ENCODE results near the gene RNF222. TPM values are rescaled to one million over a fixed set of nuclear protein-coding genes. Genes with fewer than 3 reads are reported as not detected.

RNF222 gene, protein sequence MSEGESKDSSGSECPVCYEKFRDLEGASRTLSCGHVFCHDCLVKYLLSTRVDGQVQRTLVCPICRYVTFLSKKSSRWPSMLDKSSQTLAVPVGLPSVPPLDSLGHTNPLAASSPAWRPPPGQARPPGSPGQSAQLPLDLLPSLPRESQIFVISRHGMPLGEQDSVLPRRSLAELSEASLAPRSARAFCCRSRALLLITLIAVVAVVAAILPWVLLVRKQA
- 0.81 TPM for total RNA-seq
- polyA plus RNA-seq: under 1 TPM in 2 of 4 donors, not detected in 2; 0.19 to 0.27 TPM

DNA sequence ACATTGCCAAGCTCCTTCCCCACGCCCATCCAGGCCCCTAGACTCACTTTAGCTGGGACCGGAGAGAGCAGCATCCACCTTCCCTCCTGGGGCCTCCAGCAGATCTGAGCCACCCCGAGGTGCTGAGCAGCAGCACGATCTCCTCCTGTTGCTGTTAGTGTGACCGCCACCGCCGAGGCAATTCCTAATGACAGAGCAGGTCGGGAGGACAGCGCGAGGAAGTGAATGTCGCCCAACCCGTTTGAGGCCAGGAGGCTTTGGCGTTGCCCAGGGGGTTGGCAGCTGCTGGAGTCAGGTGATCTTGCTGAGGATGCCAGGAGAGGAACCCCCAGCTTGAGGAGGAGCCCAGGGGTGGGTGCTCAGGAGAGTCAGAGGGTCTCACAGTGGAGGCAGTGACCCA is at the start of gene RNF222:
TSS of gene RNF222 (minus strand) at position 192 of the 400 bp plus-strand sequence. CDS start 4,366 bp downstream, outside the sequence.
- H3K4me1 ChIP-seq (ENCODE audit: control insufficient read depth, insufficient read depth, low read length, poor library complexity, severe bottlenecking): peaks cover 13% of the 10 kb centered on the region
- no peaks in the 10 kb centered on the region for H3K36me3 Mint-ChIP-seq
- H3K4me3 ChIP-seq (ENCODE audit: low read depth, low read length): no peak within 1 kb of the TSS
- DNase-seq: no peak
- H3K9me3 Mint-ChIP-seq: peaks cover 0 to 1% (median 0%) of the 10 kb centered on the region in 7 donors
- H3K9me3 ChIP-seq (ENCODE audit: control insufficient read depth in 2 of 2, low read length in 2 of 2): no peaks in the 10 kb centered on the region
- no peaks in the 10 kb centered on the region for H3K36me3 ChIP-seq (ENCODE audit: control insufficient read depth, insufficient read depth, low read length)
- H3K27me3 Mint-ChIP-seq: peaks cover 28% of the 10 kb centered on the region
- H3K27me3 ChIP-seq (ENCODE audit: control insufficient read depth, insufficient read depth, low read length): peaks cover 10% of the 10 kb centered on the region
- H3K27ac Mint-ChIP-seq: peak within 1 kb of the TSS in 1 of 3 donors; percentile 78
- H3K4me3 Mint-ChIP-seq: no peak within 1 kb of the TSS
- peaks cover 0 to 15% (median 12%) of the 10 kb centered on the region in 4 donors for H3K4me1 Mint-ChIP-seq
- no peak within 1 kb of the TSS for H3K27ac ChIP-seq (ENCODE audit: insufficient read depth, low read length, poor library complexity, severe bottlenecking)
- ATAC-seq (ENCODE audit: low read depth in 2 of 2): no peak

DNA sequence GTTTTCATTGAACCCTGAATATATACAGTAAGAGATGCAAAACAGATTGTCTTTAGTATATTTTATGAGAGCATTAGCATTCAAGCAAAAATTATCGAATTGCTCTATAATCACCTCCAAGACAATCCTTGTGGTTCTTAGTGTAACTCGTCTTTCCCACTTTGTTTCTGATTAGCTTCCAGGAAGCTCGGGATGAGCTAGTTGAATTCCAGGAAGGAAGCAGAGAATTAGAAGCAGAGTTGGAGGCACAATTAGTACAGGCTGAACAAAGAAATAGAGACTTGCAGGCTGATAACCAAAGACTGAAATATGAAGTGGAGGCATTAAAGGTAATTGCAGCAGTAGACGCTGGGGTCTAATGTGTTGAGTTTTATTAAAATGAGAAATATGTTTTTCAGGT is 47.9 kb upstream of the RNF222 start:
- Histone ChIP-seq H3K27ac (ENCODE audit: insufficient read depth, low read length, poor library complexity, severe bottlenecking) (no peak overlapping the region), H3K27me3 (ENCODE audit: control insufficient read depth, insufficient read depth, low read length) (no peaks in the 10 kb centered on the region), H3K4me1 (ENCODE audit: control insufficient read depth, insufficient read depth, low read length, poor library complexity, severe bottlenecking) (peaks cover 20% of the 10 kb centered on the region), H3K36me3 (ENCODE audit: control insufficient read depth, insufficient read depth, low read length) (peaks cover 65% of the 10 kb centered on the region), H3K4me3 (ENCODE audit: low read depth, low read length) (no peak overlapping the region), H3K9me3 (ENCODE audit: control insufficient read depth in 2 of 2, low read length in 2 of 2) (no peaks in the 10 kb centered on the region)
- no peak overlapping the region for H3K4me3 Mint-ChIP-seq
- peaks cover 43% of the 10 kb centered on the region for H3K36me3 Mint-ChIP-seq
- H3K9me3 Mint-ChIP-seq: no peaks in the 10 kb centered on the region
- H3K4me1 Mint-ChIP-seq: peaks cover 37 to 53% (median 45%) of the 10 kb centered on the region in 4 donors
- no peaks in the 10 kb centered on the region for H3K27me3 Mint-ChIP-seq
- H3K27ac Mint-ChIP-seq: no peak overlapping the region
- DNase-seq: no peak
- ATAC-seq (ENCODE audit: low read depth in 2 of 2): no peak

DNA sequence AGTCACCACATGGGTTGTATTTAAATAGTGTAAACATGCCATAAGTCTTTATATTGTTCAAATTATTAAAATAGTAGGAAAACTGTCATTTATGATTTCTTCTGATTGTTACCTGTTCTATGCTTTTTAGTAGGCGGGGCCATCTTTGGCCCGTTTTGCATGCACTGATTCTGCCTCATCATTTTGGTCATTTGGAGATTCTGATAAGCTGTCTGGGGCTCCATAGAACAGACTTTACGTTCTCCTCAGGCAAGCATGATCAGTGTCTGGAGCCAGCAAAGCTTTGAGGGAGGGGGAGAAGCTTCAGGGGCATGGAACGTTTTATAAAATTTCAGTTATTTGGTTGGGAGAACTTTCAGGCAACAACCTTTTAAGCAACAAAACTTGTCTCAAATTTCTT is 46.9 kb upstream of the RNF222 start:
- no peak overlapping the region for H3K27ac ChIP-seq (ENCODE audit: insufficient read depth, low read length, poor library complexity, severe bottlenecking)
- Mint-ChIP-seq H3K27ac (no peak overlapping the region), H3K36me3 (peaks cover 44% of the 10 kb centered on the region), H3K27me3 (no peaks in the 10 kb centered on the region), H3K9me3 (no peaks in the 10 kb centered on the region), H3K4me1 (peaks cover 42 to 60% (median 50%) of the 10 kb centered on the region in 4 donors), H3K4me3 (no peak overlapping the region)
- H3K36me3 ChIP-seq (ENCODE audit: control insufficient read depth, insufficient read depth, low read length): peaks cover 58% of the 10 kb centered on the region
- DNase-seq (no peak), ATAC-seq (ENCODE audit: low read depth in 2 of 2) (no peak)
- no peaks in the 10 kb centered on the region for H3K9me3 ChIP-seq (ENCODE audit: control insufficient read depth in 2 of 2, low read length in 2 of 2)
- no peaks in the 10 kb centered on the region for H3K27me3 ChIP-seq (ENCODE audit: control insufficient read depth, insufficient read depth, low read length)
- no peak overlapping the region for H3K4me3 ChIP-seq (ENCODE audit: low read depth, low read length)
- peaks cover 20% of the 10 kb centered on the region for H3K4me1 ChIP-seq (ENCODE audit: control insufficient read depth, insufficient read depth, low read length, poor library complexity, severe bottlenecking)

DNA sequence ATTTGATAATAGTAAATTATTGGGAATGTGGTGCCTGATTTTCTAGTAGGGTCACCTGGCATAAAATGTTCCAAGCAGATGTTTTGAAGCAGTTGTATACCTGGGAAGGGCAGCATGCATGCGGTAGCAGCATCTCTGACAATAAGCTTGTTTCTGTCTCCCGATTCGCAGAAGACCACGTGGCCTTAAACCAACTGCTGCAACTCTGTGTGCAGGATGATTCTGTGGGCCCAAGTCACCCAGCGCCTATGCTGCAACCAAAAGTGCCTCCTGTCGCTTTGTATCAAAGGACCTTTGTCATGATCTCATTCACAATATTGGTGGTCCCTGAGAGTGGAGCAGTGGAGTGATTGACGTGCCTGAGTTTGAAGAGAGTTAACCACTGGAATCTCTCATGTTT is 46.1 kb upstream of the RNF222 start:
- Histone ChIP-seq H3K36me3 (ENCODE audit: control insufficient read depth, insufficient read depth, low read length) (peaks cover 52% of the 10 kb centered on the region), H3K27me3 (ENCODE audit: control insufficient read depth, insufficient read depth, low read length) (no peaks in the 10 kb centered on the region), H3K27ac (ENCODE audit: insufficient read depth, low read length, poor library complexity, severe bottlenecking) (no peak overlapping the region), H3K9me3 (ENCODE audit: control insufficient read depth in 2 of 2, low read length in 2 of 2) (no peaks in the 10 kb centered on the region), H3K4me1 (ENCODE audit: control insufficient read depth, insufficient read depth, low read length, poor library complexity, severe bottlenecking) (peaks cover 20% of the 10 kb centered on the region), H3K4me3 (ENCODE audit: low read depth, low read length) (no peak overlapping the region)
- no peaks in the 10 kb centered on the region for H3K27me3 Mint-ChIP-seq
- peaks cover 42 to 66% (median 51%) of the 10 kb centered on the region in 4 donors for H3K4me1 Mint-ChIP-seq
- peaks cover 41% of the 10 kb centered on the region for H3K36me3 Mint-ChIP-seq
- ATAC-seq (ENCODE audit: low read depth in 2 of 2) (no peak), DNase-seq (no peak)
- H3K27ac Mint-ChIP-seq: peak overlapping the region in 1 of 3 donors; percentile 36
- no peaks in the 10 kb centered on the region for H3K9me3 Mint-ChIP-seq
- no peak overlapping the region for H3K4me3 Mint-ChIP-seq

DNA sequence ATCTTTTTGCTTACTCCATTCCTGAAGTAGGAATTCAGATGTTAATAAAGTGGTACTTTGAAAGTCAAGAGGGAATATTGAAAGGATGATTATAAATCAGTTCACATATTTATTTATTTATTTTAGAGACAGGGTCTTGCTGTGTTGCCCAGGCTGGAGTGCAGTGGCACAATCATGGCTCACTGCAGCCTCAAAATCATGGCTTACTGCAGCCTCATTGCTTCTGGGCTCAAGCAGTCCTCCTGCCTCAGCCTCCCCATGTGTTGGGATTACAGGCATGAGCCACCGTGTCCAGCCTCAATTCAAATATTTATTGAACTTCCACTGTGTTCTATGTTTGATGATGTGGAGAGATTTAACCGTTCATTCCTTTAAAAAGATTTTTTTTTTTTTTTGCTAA is 44.7 kb upstream of the RNF222 start:
- no peaks in the 10 kb centered on the region for H3K9me3 Mint-ChIP-seq
- peaks cover 32% of the 10 kb centered on the region for H3K36me3 Mint-ChIP-seq
- H3K4me3 ChIP-seq (ENCODE audit: low read depth, low read length): peak overlapping the region; percentile 15
- peaks cover 43 to 81% (median 57%) of the 10 kb centered on the region in 4 donors for H3K4me1 Mint-ChIP-seq
- ATAC-seq (ENCODE audit: low read depth in 2 of 2) (no peak), DNase-seq (no peak)
- peak overlapping the region in 1 of 3 donors; percentile 13 for H3K27ac Mint-ChIP-seq
- H3K4me3 Mint-ChIP-seq: peak overlapping the region in 1 of 4 donors; percentile 37
- no peaks in the 10 kb centered on the region for H3K9me3 ChIP-seq (ENCODE audit: control insufficient read depth in 2 of 2, low read length in 2 of 2)
- peaks cover 32% of the 10 kb centered on the region for H3K4me1 ChIP-seq (ENCODE audit: control insufficient read depth, insufficient read depth, low read length, poor library complexity, severe bottlenecking)
- peaks cover 39% of the 10 kb centered on the region for H3K36me3 ChIP-seq (ENCODE audit: control insufficient read depth, insufficient read depth, low read length)
- no peaks in the 10 kb centered on the region for H3K27me3 ChIP-seq (ENCODE audit: control insufficient read depth, insufficient read depth, low read length)
- H3K27me3 Mint-ChIP-seq: no peaks in the 10 kb centered on the region
- no peak overlapping the region for H3K27ac ChIP-seq (ENCODE audit: insufficient read depth, low read length, poor library complexity, severe bottlenecking)

DNA sequence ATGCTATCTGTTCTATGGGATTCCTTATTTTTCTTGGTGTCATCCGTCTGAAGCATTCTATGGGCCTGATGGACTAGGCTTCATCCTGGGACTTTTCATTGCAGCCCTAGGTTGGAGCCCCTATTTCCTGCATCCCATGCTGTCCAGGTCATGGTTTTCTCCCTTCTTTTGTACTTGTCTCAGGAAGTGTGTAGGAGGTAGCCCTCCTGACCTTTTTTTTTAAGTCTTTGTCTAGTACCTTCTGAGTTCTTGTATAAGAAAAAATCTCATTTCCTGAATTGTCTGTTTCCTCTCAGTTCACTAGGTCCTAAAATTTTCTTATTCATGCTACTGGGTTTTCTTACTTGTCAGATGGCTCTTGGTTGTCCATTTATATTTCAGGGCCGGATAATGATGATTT is 44.1 kb upstream of the RNF222 start:
- Histone ChIP-seq H3K27ac (ENCODE audit: insufficient read depth, low read length, poor library complexity, severe bottlenecking) (no peak overlapping the region), H3K36me3 (ENCODE audit: control insufficient read depth, insufficient read depth, low read length) (peaks cover 33% of the 10 kb centered on the region), H3K9me3 (ENCODE audit: control insufficient read depth in 2 of 2, low read length in 2 of 2) (no peaks in the 10 kb centered on the region), H3K4me3 (ENCODE audit: low read depth, low read length) (peak overlapping the region; percentile 15), H3K27me3 (ENCODE audit: control insufficient read depth, insufficient read depth, low read length) (no peaks in the 10 kb centered on the region), H3K4me1 (ENCODE audit: control insufficient read depth, insufficient read depth, low read length, poor library complexity, severe bottlenecking) (peaks cover 38% of the 10 kb centered on the region)
- DNase-seq (no peak), ATAC-seq (ENCODE audit: low read depth in 2 of 2) (no peak)
- H3K9me3 Mint-ChIP-seq: no peaks in the 10 kb centered on the region
- peaks cover 25% of the 10 kb centered on the region for H3K36me3 Mint-ChIP-seq
- peaks cover 44 to 82% (median 56%) of the 10 kb centered on the region in 4 donors for H3K4me1 Mint-ChIP-seq
- H3K27ac Mint-ChIP-seq: peak overlapping the region; percentile 13 to 38 (median 27)
- peak overlapping the region in 2 of 4 donors; percentile 33 to 37 for H3K4me3 Mint-ChIP-seq
- peaks cover under 1% of the 10 kb centered on the region for H3K27me3 Mint-ChIP-seq

DNA sequence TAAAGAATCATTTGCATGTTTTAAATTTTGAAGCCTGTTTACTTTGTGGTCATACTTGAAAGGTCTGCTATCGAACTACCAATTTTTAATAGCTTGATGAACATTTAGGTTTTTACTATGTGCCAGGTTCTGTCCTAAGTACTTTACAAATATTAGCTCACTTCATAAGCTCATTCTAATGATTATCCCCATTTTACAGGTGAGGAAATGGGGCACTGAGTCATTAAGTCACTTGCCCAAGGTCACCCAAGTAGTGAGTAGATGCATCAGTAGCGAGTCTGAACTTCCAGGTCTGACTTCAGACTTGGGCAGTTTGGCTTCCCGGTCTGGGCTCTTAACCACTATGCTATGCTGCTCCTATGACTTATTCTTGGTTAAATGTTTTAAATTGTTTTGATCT is 42.1 kb upstream of the RNF222 start:
- H3K36me3 Mint-ChIP-seq: peaks cover 15% of the 10 kb centered on the region
- DNase-seq (no peak), ATAC-seq (ENCODE audit: low read depth in 2 of 2) (no peak)
- peak overlapping the region in 3 of 4 donors; percentile 3 to 40 (median 33) for H3K4me3 Mint-ChIP-seq
- no peak overlapping the region for H3K27ac ChIP-seq (ENCODE audit: insufficient read depth, low read length, poor library complexity, severe bottlenecking)
- no peaks in the 10 kb centered on the region for H3K27me3 ChIP-seq (ENCODE audit: control insufficient read depth, insufficient read depth, low read length)
- peaks cover 14% of the 10 kb centered on the region for H3K36me3 ChIP-seq (ENCODE audit: control insufficient read depth, insufficient read depth, low read length)
- H3K9me3 ChIP-seq (ENCODE audit: control insufficient read depth in 2 of 2, low read length in 2 of 2): no peaks in the 10 kb centered on the region
- H3K27ac Mint-ChIP-seq: peak overlapping the region in 2 of 3 donors; percentile 52 to 78
- H3K27me3 Mint-ChIP-seq: peaks cover 5% of the 10 kb centered on the region
- no peak overlapping the region for H3K4me3 ChIP-seq (ENCODE audit: low read depth, low read length)
- H3K4me1 Mint-ChIP-seq: peaks cover 45 to 85% (median 64%) of the 10 kb centered on the region in 4 donors
- peaks cover 49% of the 10 kb centered on the region for H3K4me1 ChIP-seq (ENCODE audit: control insufficient read depth, insufficient read depth, low read length, poor library complexity, severe bottlenecking)
- H3K9me3 Mint-ChIP-seq: no peaks in the 10 kb centered on the region

DNA sequence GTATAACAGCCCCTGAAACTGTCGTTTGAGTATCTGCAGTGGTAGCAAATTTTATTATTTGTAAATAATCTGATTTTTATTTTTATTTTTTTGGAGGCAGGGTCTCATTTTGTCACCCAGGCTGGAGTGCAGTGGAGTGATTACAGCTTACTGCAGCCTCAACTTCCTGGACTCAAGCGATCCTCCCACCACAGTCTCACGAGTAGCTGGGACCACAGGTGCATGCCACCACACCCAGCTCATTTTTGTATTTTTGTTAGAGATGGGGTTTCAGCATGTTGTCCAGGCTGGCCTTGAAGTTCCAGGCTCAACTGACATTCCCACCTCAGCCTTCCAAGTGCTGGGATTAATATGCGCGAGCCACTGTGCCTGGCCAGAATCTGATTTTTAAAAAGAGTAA is 40.8 kb upstream of the RNF222 start:
- H3K9me3 Mint-ChIP-seq: no peaks in the 10 kb centered on the region
- peaks cover 44% of the 10 kb centered on the region for H3K4me1 ChIP-seq (ENCODE audit: control insufficient read depth, insufficient read depth, low read length, poor library complexity, severe bottlenecking)
- peak overlapping the region; percentile 48 to 100 (median 70) for H3K4me3 Mint-ChIP-seq
- H3K27ac ChIP-seq (ENCODE audit: insufficient read depth, low read length, poor library complexity, severe bottlenecking): peak overlapping the region; percentile 23
- peaks cover 10% of the 10 kb centered on the region for H3K36me3 Mint-ChIP-seq
- peaks cover 5% of the 10 kb centered on the region for H3K27me3 Mint-ChIP-seq
- DNase-seq (peak in 1 of 3 donors; percentile 55), ATAC-seq (ENCODE audit: low read depth in 2 of 2) (no peak)
- H3K9me3 ChIP-seq (ENCODE audit: control insufficient read depth in 2 of 2, low read length in 2 of 2): no peaks in the 10 kb centered on the region
- H3K4me1 Mint-ChIP-seq: peaks cover 39 to 74% (median 56%) of the 10 kb centered on the region in 4 donors
- peak overlapping the region in 1 of 3 donors; percentile 98 for H3K27ac Mint-ChIP-seq
- H3K36me3 ChIP-seq (ENCODE audit: control insufficient read depth, insufficient read depth, low read length): peaks cover 1% of the 10 kb centered on the region
- H3K4me3 ChIP-seq (ENCODE audit: low read depth, low read length): peak overlapping the region; percentile 7
- H3K27me3 ChIP-seq (ENCODE audit: control insufficient read depth, insufficient read depth, low read length): no peaks in the 10 kb centered on the region

Data from CD4-positive, CD25-positive, alpha-beta regulatory T cell (primary cell).